Right atrium auricular region (tissue), 2 donors: ENCODE results near the gene CAMTA1. TPM values are rescaled to one million over a fixed set of nuclear protein-coding genes. Genes with fewer than 3 reads are reported as not detected.

Source experiments
- DNase-seq: peaks from one replicate; pipeline ENCODE4 v3.0.0-alpha.2; 2019; ENCODE audit warnings: low spot score
- H3K27ac ChIP-seq, 2 donors: fragments of 200-600 bp; sonication (generic); 1 replicate in 1 of 2; 2 replicates in 1 of 2; pipeline ENCODE4 v1.5.1; 2016 to 2019
- H3K27me3 ChIP-seq, 2 donors: fragments of 200-600 bp; sonication (generic); one replicate each; pipeline versions ENCODE4 v1.5.1 to v1.6.0; 2017 to 2019
- H3K36me3 ChIP-seq: fragments of 200-600 bp; sonication (generic); one replicate; pipeline ENCODE4 v1.5.1; 2016
- H3K4me1 ChIP-seq, 2 donors: fragments of 200-600 bp; sonication (generic); one replicate each; pipeline versions ENCODE4 v1.5.1 to v1.6.0; 2017 to 2019
- H3K4me3 ChIP-seq, 2 donors: fragments of 200-600 bp; sonication (generic); 1 replicate in 1 of 2; 2 replicates in 1 of 2; pipeline ENCODE4 v1.5.1; 2017 to 2019; ENCODE audit warnings: mild to moderate bottlenecking in 1 of 2, moderate library complexity in 1 of 2
- H3K9me3 ChIP-seq, 2 donors: fragments of 200-600 bp; sonication (generic); one replicate each; pipeline ENCODE4 v1.5.1; 2019
- CTCF ChIP-seq, 2 donors: fragments of 200-600 bp; sonication (generic); IDR thresholded peaks; one replicate each; pipeline ENCODE4 v1.5.1; 2019; ENCODE audit warnings: antibody characterized with exemption in 2 of 2
- total RNA-seq, 2 donors: library from RNA; depleted of rRNA; stranded (reverse); fragments of >200 nt; gene quantifications; one replicate each; pipeline ENCODE4 v1.1.0, GENCODE V29; 2016

The CAMTA1 gene
- total RNA-seq, 2 donors from 2014 or later: 132 to 190 TPM

- Histone ChIP-seq H3K27me3 (no peaks in the 10 kb centered on the region), H3K27ac (no peak overlapping the region), H3K9me3 (no peaks in the 10 kb centered on the region), H3K4me1 (no peaks in the 10 kb centered on the region), H3K36me3 (no peaks in the 10 kb centered on the region), H3K4me3 (no peak overlapping the region)
- no peak for TF ChIP-seq CTCF (IDR thresholded peaks at IDR 0.05)
- DNase-seq: no peak
Measured at GRCh38 chr1:6907201-6907600, 121.9 kb downstream of the CAMTA1 start.

- TF ChIP-seq CTCF (IDR thresholded peaks at IDR 0.05): no peak
- Histone ChIP-seq H3K4me1 (no peaks in the 10 kb centered on the region), H3K27ac (no peak overlapping the region), H3K36me3 (no peaks in the 10 kb centered on the region), H3K27me3 (no peaks in the 10 kb centered on the region), H3K9me3 (no peaks in the 10 kb centered on the region), H3K4me3 (no peak overlapping the region)
- no peak for DNase-seq
Measured at GRCh38 chr1:6907676-6908434, 122.6 kb downstream of the CAMTA1 start.

- Histone ChIP-seq H3K4me3 (no peak overlapping the region), H3K9me3 (peaks cover 0 to 5% of the 10 kb centered on the region in 2 donors), H3K27ac (no peak overlapping the region), H3K27me3 (no peaks in the 10 kb centered on the region), H3K4me1 (no peaks in the 10 kb centered on the region), H3K36me3 (no peaks in the 10 kb centered on the region)
- DNase-seq: no peak
- no peak for TF ChIP-seq CTCF (IDR thresholded peaks at IDR 0.05)
Measured at GRCh38 chr1:6909401-6909800, 124.1 kb downstream of the CAMTA1 start.

GRCh38 chr1:6909857-6910256 lies 124.6 kb downstream of the CAMTA1 start:
- no peak for TF ChIP-seq CTCF (IDR thresholded peaks at IDR 0.05)
- Histone ChIP-seq H3K36me3 (no peaks in the 10 kb centered on the region), H3K4me3 (no peak overlapping the region), H3K4me1 (no peaks in the 10 kb centered on the region), H3K27ac (no peak overlapping the region), H3K27me3 (no peaks in the 10 kb centered on the region), H3K9me3 (peaks cover 0 to 5% of the 10 kb centered on the region in 2 donors)
- DNase-seq: no peak

GRCh38 chr1:6911021-6911941 lies 126.0 kb downstream of the CAMTA1 start:
- no peak overlapping the region for H3K27ac ChIP-seq
- H3K4me3 ChIP-seq: no peak overlapping the region
- TF ChIP-seq CTCF (IDR thresholded peaks at IDR 0.05): no peak
- H3K27me3 ChIP-seq: no peaks in the 10 kb centered on the region
- peaks cover 0 to 5% of the 10 kb centered on the region in 2 donors for H3K9me3 ChIP-seq
- H3K36me3 ChIP-seq: no peaks in the 10 kb centered on the region
- DNase-seq: no peak
- H3K4me1 ChIP-seq: no peaks in the 10 kb centered on the region
